Spinal cord (tissue), 10 donors: ENCODE measurements around the gene ZWILCH. TPM values are rescaled to one million over a fixed set of nuclear protein-coding genes. Genes with fewer than 3 reads are reported as not detected.

Experiments
- DNase-seq, 6 donors: peaks; one replicate each; pipeline versions ENCODE4 v3.0.0 to v3.0.0-alpha.2; 2013 to 2015; ENCODE audit warnings: low spot score in 6 of 6, low read depth in 4 of 6
- H3K27ac ChIP-seq: one replicate; pipeline ENCODE4 v1.5.1; 2013; ENCODE audit warnings: low read depth, low read length, control low read depth
- H3K27me3 ChIP-seq: one replicate; pipeline ENCODE4 v1.6.1; 2013; ENCODE audit warnings: low read length; ENCODE audit not compliant: control insufficient read depth, insufficient read depth
- H3K36me3 ChIP-seq: one replicate; pipeline ENCODE4 v1.6.1; 2013; ENCODE audit warnings: low read length; ENCODE audit not compliant: control insufficient read depth, insufficient read depth
- H3K4me1 ChIP-seq: one replicate; pipeline ENCODE4 v1.6.1; 2013; ENCODE audit warnings: low read length; ENCODE audit not compliant: control insufficient read depth, insufficient read depth
- H3K4me3 ChIP-seq: one replicate; pipeline ENCODE4 v1.5.1; 2013; ENCODE audit warnings: low read depth, low read length, control low read depth
- H3K9me3 ChIP-seq: one replicate; pipeline ENCODE4 v1.6.1; 2013; ENCODE audit warnings: low read length; ENCODE audit not compliant: control insufficient read depth, insufficient read depth
- WGBS: methylation state at CpG from one replicate; pipeline ENCODE4 v1.1.5; 2013; ENCODE audit warnings: missing lambda C conversion rate; ENCODE audit not compliant: insufficient coverage; 5-methylcytosine and 5-hydroxymethylcytosine counted together
- polyA plus RNA-seq, 2 donors: library from polyadenylated mRNA; unstranded; fragments of 120-200 nt; gene quantifications; one replicate each; pipeline ENCODE4 v1.2.1, GENCODE V29; 2013; ENCODE audit not compliant: insufficient read length in 2 of 2
- total RNA-seq, 2 donors: library from RNA; depleted of rRNA in 1 of 2; stranded (reverse); fragments of 120-200 nt in 1 of 2; fragments of >200 nt in 1 of 2; gene quantifications; one replicate each; pipeline versions ENCODE4 v1.2.3 to v1.2.4, GENCODE V29; 2013 to 2014
- donor health status: healthy.

ZWILCH gene
- total and polyA plus RNA-seq, 4 donors = 17.7 to 22.8 (median 19.8) TPM

DNA sequence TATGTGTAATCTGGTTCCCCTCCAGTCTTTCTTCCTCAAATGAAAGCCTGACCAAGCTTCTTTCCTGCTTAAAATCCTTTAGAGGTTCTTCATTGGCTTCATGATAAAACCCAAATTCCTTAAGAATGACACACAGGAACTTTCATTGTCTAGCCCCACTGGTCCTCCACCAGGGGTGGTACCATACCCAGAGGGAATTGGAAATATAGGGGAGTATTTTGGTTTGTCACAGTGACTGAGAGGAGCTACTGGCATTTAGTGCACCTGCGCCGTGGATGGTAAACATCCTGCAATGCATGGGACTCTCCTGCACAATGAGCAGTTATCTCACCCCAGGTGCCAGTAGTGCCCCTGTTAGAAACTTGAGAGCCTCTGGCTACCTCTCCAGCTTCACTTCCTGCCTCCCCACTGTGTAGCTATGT lies 10.8 kb downstream of the ZWILCH start:
- Histone ChIP-seq H3K36me3 (peaks cover 10% of the 10 kb centered on the region), H3K27me3 (no peaks in the 10 kb centered on the region), H3K4me1 (no peaks in the 10 kb centered on the region), H3K4me3 (no peak overlapping the region), H3K9me3 (no peaks in the 10 kb centered on the region), H3K27ac (no peak overlapping the region)
- WGBS = 100% methylated on average over 2 of the region's 2 CpGs
- no peak for DNase-seq

DNA sequence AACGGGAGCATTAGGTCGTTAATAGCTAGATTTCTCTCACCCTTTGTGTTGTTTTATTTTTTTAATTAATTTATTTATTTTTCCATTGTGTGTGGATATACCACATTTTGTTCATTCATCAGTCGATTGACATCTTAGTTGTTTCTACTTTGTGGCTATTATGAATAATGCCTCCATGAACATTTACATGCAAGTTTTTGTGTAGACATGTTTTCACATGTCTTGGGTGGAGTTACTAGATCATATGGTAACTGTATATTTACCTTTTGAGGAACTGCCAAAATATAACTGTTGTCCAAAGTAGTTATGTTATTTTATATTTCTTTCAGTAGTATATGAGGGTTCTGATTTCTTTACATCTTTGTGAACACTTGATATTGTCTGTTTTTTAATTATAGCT lies 18.8 kb downstream of the ZWILCH start:
- no peak overlapping the region for H3K27ac ChIP-seq
- H3K4me3 ChIP-seq = no peak overlapping the region
- WGBS = no CpG with 5 or more reads among the region's 3 CpGs
- DNase-seq = no peak
- no peaks in the 10 kb centered on the region for H3K4me1 ChIP-seq
- no peaks in the 10 kb centered on the region for H3K9me3 ChIP-seq
- no peaks in the 10 kb centered on the region for H3K27me3 ChIP-seq
- H3K36me3 ChIP-seq = peaks cover 10% of the 10 kb centered on the region

DNA sequence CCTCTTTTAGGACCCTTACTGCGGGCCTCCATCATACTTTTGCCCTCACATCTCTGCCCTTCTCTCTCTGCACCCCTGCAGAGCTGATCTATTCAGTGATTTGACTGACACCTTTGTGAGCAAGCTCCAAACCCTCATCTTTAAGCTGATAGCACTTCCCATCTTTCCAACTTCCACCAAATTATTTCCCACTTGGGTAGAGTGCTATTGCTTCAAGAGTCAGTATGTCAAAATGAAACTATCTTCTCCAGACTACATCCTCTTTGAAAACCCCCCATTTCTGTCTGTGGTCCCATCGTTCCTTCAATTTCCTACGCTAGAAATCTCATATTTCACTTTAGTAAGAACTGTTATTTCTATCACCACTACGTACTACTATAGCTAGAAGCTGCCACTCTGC lies 19.7 kb downstream of the ZWILCH start:
- 100% methylated on average over 3 of the region's 4 CpGs for WGBS
- H3K27ac ChIP-seq = no peak overlapping the region
- no peaks in the 10 kb centered on the region for H3K9me3 ChIP-seq
- H3K27me3 ChIP-seq = no peaks in the 10 kb centered on the region
- DNase-seq = no peak
- no peaks in the 10 kb centered on the region for H3K4me1 ChIP-seq
- peaks cover 8% of the 10 kb centered on the region for H3K36me3 ChIP-seq
- H3K4me3 ChIP-seq = no peak overlapping the region

DNA sequence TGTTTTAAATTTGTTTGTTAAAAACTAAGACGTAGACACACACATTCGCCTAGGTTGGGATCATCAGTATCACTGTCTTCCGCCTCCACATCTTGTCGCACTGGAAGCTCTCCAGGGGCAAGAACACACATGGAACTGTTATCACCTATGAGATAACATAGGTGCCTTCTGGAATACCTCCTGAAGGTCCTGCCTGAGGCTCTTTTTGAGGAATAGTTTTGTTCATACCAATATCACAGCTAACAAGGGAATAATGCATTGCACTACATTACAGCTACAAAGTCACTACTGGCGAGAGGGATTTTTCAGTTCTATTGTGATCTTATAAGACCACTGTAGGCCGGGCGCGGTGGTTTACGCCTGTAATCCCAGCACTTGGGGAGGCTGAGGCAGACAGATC lies 29.9 kb downstream of the ZWILCH start:
- H3K27ac ChIP-seq = no peak overlapping the region
- H3K27me3 ChIP-seq = no peaks in the 10 kb centered on the region
- peaks cover 8% of the 10 kb centered on the region for H3K36me3 ChIP-seq
- 89% methylated on average over 6 of the region's 9 CpGs for WGBS
- no peaks in the 10 kb centered on the region for H3K9me3 ChIP-seq
- DNase-seq = no peak
- no peaks in the 10 kb centered on the region for H3K4me1 ChIP-seq
- no peak overlapping the region for H3K4me3 ChIP-seq

DNA sequence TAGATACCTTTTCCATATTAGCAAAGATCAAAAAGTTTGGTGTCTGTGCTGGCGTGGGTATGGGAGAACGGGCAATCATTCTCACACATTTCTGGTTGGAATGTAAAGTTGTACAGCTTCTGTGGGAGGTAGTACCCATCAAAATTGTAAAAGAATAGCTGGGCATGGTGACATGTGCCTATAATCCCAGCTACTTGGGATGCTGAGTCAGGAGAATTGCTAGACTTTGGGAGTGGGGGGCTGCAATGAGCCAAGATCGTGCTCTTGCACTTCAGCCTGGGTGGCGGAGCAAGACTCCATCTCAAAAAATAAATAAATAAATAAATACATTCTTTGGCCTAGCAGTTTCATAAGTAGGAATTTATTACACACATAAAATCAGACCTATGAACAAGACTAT lies 37.8 kb downstream of the ZWILCH start:
- no peak overlapping the region for H3K27ac ChIP-seq
- H3K36me3 ChIP-seq = peaks cover 13% of the 10 kb centered on the region
- no peak overlapping the region for H3K4me3 ChIP-seq
- DNase-seq = no peak
- H3K9me3 ChIP-seq = no peaks in the 10 kb centered on the region
- no peaks in the 10 kb centered on the region for H3K27me3 ChIP-seq
- no CpG with 5 or more reads among the region's 4 CpGs for WGBS
- H3K4me1 ChIP-seq = no peaks in the 10 kb centered on the region

DNA sequence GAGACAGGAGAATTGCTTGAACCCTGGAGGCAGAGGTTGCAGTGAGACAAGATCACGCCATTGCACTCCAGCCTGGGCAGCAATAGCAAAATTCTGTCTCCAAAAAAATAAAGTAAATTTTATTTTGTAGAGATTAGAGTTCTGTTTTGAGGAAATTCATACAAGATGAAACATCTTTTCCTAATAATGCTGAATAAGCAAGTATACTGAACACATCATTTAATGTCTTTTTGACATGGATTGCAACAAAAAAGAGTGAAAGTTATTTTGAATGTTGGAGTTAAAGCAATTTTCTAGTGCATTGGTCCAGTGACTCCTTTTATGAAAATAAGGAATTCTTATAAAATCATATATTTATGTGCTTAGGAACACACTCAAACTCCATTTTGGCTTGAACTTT lies 40.1 kb downstream of the ZWILCH start:
- Histone ChIP-seq H3K4me1 (no peaks in the 10 kb centered on the region), H3K9me3 (no peaks in the 10 kb centered on the region)
- no CpG with 5 or more reads among the region's 1 CpG for WGBS

DNA sequence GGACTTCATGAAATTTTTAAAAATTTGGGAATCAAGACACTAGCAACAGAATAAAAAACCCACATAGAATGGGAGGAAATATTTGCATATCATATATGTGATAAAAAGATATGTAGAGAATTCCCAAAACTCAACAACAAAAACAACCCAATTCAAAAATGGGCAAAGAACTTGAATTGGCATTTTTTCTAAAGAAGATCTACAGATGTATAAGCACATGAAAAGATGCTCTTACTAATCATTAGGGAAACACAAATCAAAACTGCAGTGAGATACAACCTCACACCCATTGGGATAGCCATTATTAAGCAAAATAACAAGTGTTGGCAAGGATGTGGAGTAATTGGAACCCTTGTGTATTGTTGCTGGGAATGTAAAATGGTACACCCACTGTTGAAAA lies 50.6 kb downstream of the ZWILCH start:
- H3K4me1 ChIP-seq = no peaks in the 10 kb centered on the region
- H3K36me3 ChIP-seq = no peaks in the 10 kb centered on the region
- no peaks in the 10 kb centered on the region for H3K27me3 ChIP-seq
- H3K9me3 ChIP-seq = no peaks in the 10 kb centered on the region
- no peak for DNase-seq
- no peak overlapping the region for H3K27ac ChIP-seq
- H3K4me3 ChIP-seq = no peak overlapping the region

More for the DNA sequence above, 40.1 kb downstream of the ZWILCH start:
- Histone ChIP-seq H3K27me3 (no peaks in the 10 kb centered on the region), H3K4me3 (no peak overlapping the region), H3K27ac (no peak overlapping the region), H3K36me3 (peaks cover 8% of the 10 kb centered on the region)
- DNase-seq = no peak

DNA sequence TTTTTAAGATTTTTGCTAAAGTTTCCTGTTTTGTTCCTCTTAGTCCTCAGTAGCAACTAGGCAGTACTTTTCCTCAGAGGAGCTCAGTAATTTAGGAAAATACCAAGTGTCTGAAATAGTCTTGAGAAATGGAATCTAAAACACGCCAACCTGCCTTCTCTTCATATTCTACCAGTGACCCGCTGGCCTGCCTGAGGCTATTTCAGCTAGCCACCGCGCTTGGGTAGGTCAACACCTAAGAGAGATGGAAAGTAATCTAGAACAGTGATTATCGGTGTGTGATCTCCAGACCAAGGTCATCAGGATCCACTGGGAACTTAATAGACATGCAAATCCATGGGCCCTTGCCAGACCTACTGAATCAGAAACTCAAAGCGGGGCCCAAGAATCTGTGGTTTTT lies 53.1 kb downstream of the ZWILCH start:
- no peaks in the 10 kb centered on the region for H3K9me3 ChIP-seq
- peaks cover 2% of the 10 kb centered on the region for H3K36me3 ChIP-seq
- 100% methylated on average over 3 of the region's 6 CpGs for WGBS
- H3K27me3 ChIP-seq = no peaks in the 10 kb centered on the region
- no peak overlapping the region for H3K27ac ChIP-seq
- no peak overlapping the region for H3K4me3 ChIP-seq
- H3K4me1 ChIP-seq = no peaks in the 10 kb centered on the region
- no peak for DNase-seq

DNA sequence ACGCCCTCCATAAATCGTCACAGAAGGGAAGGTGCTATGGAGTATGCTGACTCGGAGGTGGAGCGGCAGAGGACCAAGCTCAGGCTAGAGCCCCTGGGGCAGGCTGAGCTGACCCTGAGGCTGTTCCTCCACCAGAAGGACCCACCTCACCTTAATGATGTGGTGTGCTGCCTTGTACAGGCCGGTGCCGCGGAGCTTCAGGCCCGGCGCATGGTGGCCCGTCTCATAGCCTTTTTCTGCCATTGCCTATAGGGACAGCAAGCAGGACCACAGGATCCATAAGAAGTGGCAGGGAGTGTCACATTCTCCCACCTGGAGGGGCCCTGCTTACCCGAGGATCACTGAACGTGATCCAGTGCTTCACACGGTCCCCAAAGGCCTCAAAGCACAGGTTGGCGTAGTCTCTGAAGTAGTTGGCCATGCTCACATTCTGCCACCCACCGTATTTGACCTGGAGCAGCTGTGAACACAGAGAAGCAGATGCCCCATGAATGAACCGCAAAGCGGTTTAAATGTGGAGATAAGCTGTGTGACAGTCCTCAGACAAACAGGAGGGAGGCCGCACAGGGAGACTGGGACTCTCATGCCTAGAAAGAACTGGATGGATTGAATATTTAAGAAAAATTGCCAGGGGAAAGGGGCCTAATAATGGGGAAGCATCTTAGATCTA lies 55.9 kb downstream of the ZWILCH start:
- H3K9me3 ChIP-seq = no peaks in the 10 kb centered on the region
- H3K4me3 ChIP-seq = no peak overlapping the region
- peaks cover 8% of the 10 kb centered on the region for H3K4me1 ChIP-seq
- no peak overlapping the region for H3K27ac ChIP-seq
- H3K27me3 ChIP-seq = no peaks in the 10 kb centered on the region
- WGBS = 91% methylated on average over 18 of the region's 18 CpGs
- DNase-seq = no peak
- peaks cover 2% of the 10 kb centered on the region for H3K36me3 ChIP-seq

DNA sequence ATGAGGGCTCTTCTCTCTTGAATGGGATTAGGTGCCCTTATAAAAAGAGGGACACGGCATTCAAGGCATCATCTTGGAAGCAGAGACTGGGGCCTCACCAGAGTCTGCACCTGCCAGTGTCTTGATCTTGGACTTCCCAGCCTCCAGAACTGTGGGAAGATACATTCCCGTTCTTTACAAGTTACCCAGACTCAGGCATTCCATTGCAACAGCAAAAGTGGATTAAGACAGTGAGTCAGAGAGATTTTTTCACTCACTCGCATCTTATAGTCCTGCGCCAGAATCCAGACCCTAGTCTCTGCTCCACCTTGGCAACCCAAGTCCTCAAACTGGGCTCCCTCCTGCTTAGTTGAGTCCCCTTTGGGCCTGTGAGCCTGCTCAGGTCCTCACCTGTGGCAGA lies 58.0 kb downstream of the ZWILCH start:
- peaks cover 18% of the 10 kb centered on the region for H3K4me1 ChIP-seq
- WGBS = 100% methylated on average over 3 of the region's 4 CpGs
- H3K36me3 ChIP-seq = peaks cover 2% of the 10 kb centered on the region
- DNase-seq = no peak
- H3K27ac ChIP-seq = no peak overlapping the region
- no peaks in the 10 kb centered on the region for H3K27me3 ChIP-seq
- H3K4me3 ChIP-seq = no peak overlapping the region
- H3K9me3 ChIP-seq = no peaks in the 10 kb centered on the region
